Esophagus squamous epithelium (tissue), 5 donors: ENCODE results near the gene NUCB1. TPM values are rescaled to one million over a fixed set of nuclear protein-coding genes. Genes with fewer than 3 reads are reported as not detected.
A peak's percentile ranks its signal among the peaks of the same experiment; 100 is the strongest.

Experiments used
- DNase-seq: peaks from one replicate; lab custom pipeline; 2025; lab: John Stamatoyannopoulos, UW
- H3K27ac ChIP-seq, 4 donors: fragments of 200-600 bp; sonication (generic); one replicate each; pipeline ENCODE4 v1.5.1; 2016 to 2019; ENCODE audit warnings: mild to moderate bottlenecking in 1 of 4
- H3K27me3 ChIP-seq, 4 donors: fragments of 200-600 bp; sonication (generic); 1 replicate in 3 of 4; 2 replicates in 1 of 4; pipeline versions ENCODE4 v1.5.1 to v1.6.0; 2017 to 2021; ENCODE audit warnings: antibody characterized with exemption in 1 of 4
- H3K36me3 ChIP-seq, 3 donors: fragments of 200-600 bp; sonication (generic); one replicate each; pipeline ENCODE4 v1.5.1; 2016 to 2019
- H3K4me1 ChIP-seq, 3 donors: fragments of 200-600 bp; sonication (generic); one replicate each; pipeline ENCODE4 v1.5.1; 2017 to 2019
- H3K4me3 ChIP-seq, 4 donors: fragments of 200-600 bp; sonication (generic); 1 replicate in 3 of 4; 2 replicates in 1 of 4; pipeline ENCODE4 v1.5.1; 2016 to 2019; ENCODE audit warnings: mild to moderate bottlenecking in 2 of 4, moderate library complexity in 1 of 4
- H3K9me3 ChIP-seq, 3 donors: fragments of 200-600 bp; sonication (generic); one replicate each; pipeline ENCODE4 v1.5.1; 2016 to 2019
- CTCF ChIP-seq, 6 experiments: fragments of 450-650 bp in 4 of 6; fragments of 200-600 bp in 2 of 6; sonication (generic) in 2 of 6; IDR thresholded peaks; one replicate each; pipeline ENCODE4 v1.5.1; 2016 to 2019; ENCODE audit warnings: antibody characterized with exemption in 6 of 6, mild to moderate bottlenecking in 4 of 6, moderate library complexity in 4 of 6
- POLR2A ChIP-seq, 4 donors: fragments of 450-650 bp; IDR thresholded peaks; one replicate each; pipeline ENCODE4 v1.6.1; 2017; ENCODE audit warnings: antibody characterized with exemption in 4 of 4, mild to moderate bottlenecking in 4 of 4, moderate library complexity in 3 of 4
- WGBS, 2 donors: methylation state at CpG; one replicate each; pipeline ENCODE4 v1.1.5; 2018; 5-methylcytosine and 5-hydroxymethylcytosine counted together
- intact Hi-C: fragments of 100-400 bp; cut with DNase I; formaldehyde crosslinking; loops from one replicate; pipeline ENCODE4 v1.15.0; 2022
- total RNA-seq, 4 donors: library from RNA; depleted of rRNA; stranded (reverse); fragments of >200 nt; gene quantifications; one replicate each; pipeline ENCODE4 v1.1.0, GENCODE V29; 2016
- donor health status: DM: yes; HTN: yes; CAD: no.

NUCB1 gene
- 100 to 1,000 TPM in 3 of 4 donors, 10 to 100 TPM in 1; 93.5 to 186 (median 157) TPM for total RNA-seq

- peak within 1 kb of the TSS; percentile 83 to 93 (median 92) for H3K27ac ChIP-seq
- H3K9me3 ChIP-seq = no peaks in the 10 kb centered on the region
- DNase-seq = peak; percentile 86
- intact Hi-C loops = no loop called here
- H3K27me3 ChIP-seq = peaks cover 0 to 4% (median 0%) of the 10 kb centered on the region in 4 donors
- peaks cover 0 to 28% (median 5%) of the 10 kb centered on the region in 3 donors for H3K36me3 ChIP-seq
- 6 to 12% methylated on average over 23 to 31 of the region's 34 CpGs for WGBS, 2 donors
- TF ChIP-seq CTCF (IDR thresholded peaks at IDR 0.05) (peak in 5 of 6 experiments; percentile 12 to 49 (median 40)), POLR2A (IDR thresholded peaks at IDR 0.05) (peak in 3 of 4 donors; percentile 19 to 85 (median 30))
- peak within 1 kb of the TSS; percentile 60 to 84 (median 73) for H3K4me3 ChIP-seq
- H3K4me1 ChIP-seq = peaks cover 23 to 51% (median 23%) of the 10 kb centered on the region in 3 donors
Observed at GRCh38 chr19:48899781-48900476, at the start of gene NUCB1. Gene NUCB1 (plus strand): TSS chr19:48900312. CDS start chr19:48900797, 485 bp downstream.

GRCh38 chr19:48852292-48852691, 47.8 kb upstream of the NUCB1 start:
- Histone ChIP-seq H3K4me1 (peaks cover 0 to 7% (median 0%) of the 10 kb centered on the region in 3 donors), H3K27ac (no peak overlapping the region), H3K4me3 (no peak overlapping the region), H3K36me3 (peaks cover 0 to 16% (median 5%) of the 10 kb centered on the region in 3 donors), H3K27me3 (no peaks in the 10 kb centered on the region), H3K9me3 (no peaks in the 10 kb centered on the region)
- intact Hi-C loops = no loop called here
- 84 to 90% methylated on average over 2 to 3 of the region's 4 CpGs for WGBS, 2 donors
- TF ChIP-seq POLR2A (IDR thresholded peaks at IDR 0.05) = no peak
- TF ChIP-seq CTCF (IDR thresholded peaks at IDR 0.05) = no peak
- no peak for DNase-seq

GRCh38 chr19:48853483-48853882, 46.6 kb upstream of the NUCB1 start:
- H3K4me3 ChIP-seq = no peak overlapping the region
- peaks cover 0 to 9% (median 0%) of the 10 kb centered on the region in 3 donors for H3K36me3 ChIP-seq
- no peaks in the 10 kb centered on the region for H3K27me3 ChIP-seq
- no peak for TF ChIP-seq CTCF (IDR thresholded peaks at IDR 0.05)
- TF ChIP-seq POLR2A (IDR thresholded peaks at IDR 0.05) = no peak
- intact Hi-C loops = no loop called here
- peaks cover 0 to 7% (median 0%) of the 10 kb centered on the region in 3 donors for H3K4me1 ChIP-seq
- DNase-seq = no peak
- 87 to 93% methylated on average over 4 of the region's 8 CpGs for WGBS, 2 donors
- H3K9me3 ChIP-seq = no peaks in the 10 kb centered on the region
- no peak overlapping the region for H3K27ac ChIP-seq

- intact Hi-C loops = no loop called here
- H3K27ac ChIP-seq = no peak overlapping the region
- peaks cover 0 to 7% (median 0%) of the 10 kb centered on the region in 3 donors for H3K4me1 ChIP-seq
- no peak for DNase-seq
- H3K36me3 ChIP-seq = peaks cover 0 to 15% (median 0%) of the 10 kb centered on the region in 3 donors
- 82 to 86% methylated on average over 6 of the region's 7 CpGs for WGBS, 2 donors
- H3K9me3 ChIP-seq = no peaks in the 10 kb centered on the region
- no peak overlapping the region for H3K4me3 ChIP-seq
- TF ChIP-seq POLR2A (IDR thresholded peaks at IDR 0.05) (no peak), CTCF (IDR thresholded peaks at IDR 0.05) (no peak)
- no peaks in the 10 kb centered on the region for H3K27me3 ChIP-seq
Observed at GRCh38 chr19:48854103-48854502, 46.0 kb upstream of the NUCB1 start.

GRCh38 chr19:48856921-48857320, 43.2 kb upstream of the NUCB1 start:
- Histone ChIP-seq H3K27ac (no peak overlapping the region), H3K4me3 (no peak overlapping the region), H3K9me3 (no peaks in the 10 kb centered on the region), H3K27me3 (no peaks in the 10 kb centered on the region), H3K36me3 (peaks cover 0 to 27% (median 0%) of the 10 kb centered on the region in 3 donors), H3K4me1 (peaks cover 0 to 7% (median 0%) of the 10 kb centered on the region in 3 donors)
- TF ChIP-seq CTCF (IDR thresholded peaks at IDR 0.05) (no peak), POLR2A (IDR thresholded peaks at IDR 0.05) (no peak)
- no peak for DNase-seq
- WGBS, 2 donors = 88% methylated on average over 6 of the region's 6 CpGs
- intact Hi-C loops = no loop called here
